Adrenal gland (tissue), 12 donors: ENCODE measurements around the gene NEU2. TPM values are rescaled to one million over a fixed set of nuclear protein-coding genes. Genes with fewer than 3 reads are reported as not detected.

Experiments
- DNase-seq, 7 donors: peaks; one replicate each; pipeline ENCODE4 v3.0.0-alpha.2; 2019 to 2020
- H3K27ac ChIP-seq, 5 donors: fragments of 200-600 bp; sonication (generic) in 4 of 5; 1 replicate in 3 of 5; 2 replicates in 2 of 5; pipeline versions ENCODE4 v1.5.1 to v1.8.0; 2016 to 2020; ENCODE audit warnings: mild to moderate bottlenecking in 1 of 5
- H3K27me3 ChIP-seq: fragments of 200-600 bp; 2 replicates; pipeline ENCODE4 v1.8.0; 2021
- H3K36me3 ChIP-seq, 2 donors: fragments of 200-600 bp; replicated peaks in 1 of 2; 1 replicate in 1 of 2; 2 replicates in 1 of 2; pipeline versions ENCODE4 v1.5.1 to v1.8.0; 2018 to 2022
- H3K4me1 ChIP-seq, 2 donors: fragments of 200-600 bp; replicated peaks in 1 of 2; 1 replicate in 1 of 2; 2 replicates in 1 of 2; pipeline versions ENCODE4 v1.5.1 to v1.8.0; 2018 to 2021
- H3K4me3 ChIP-seq, 4 donors: fragments of 200-600 bp; sonication (generic) in 3 of 4; one replicate each; pipeline ENCODE4 v1.5.1; 2016 to 2018
- H3K9me3 ChIP-seq, 3 donors: fragments of 200-600 bp; sonication (generic) in 1 of 3; replicated peaks in 1 of 3; 1 replicate in 2 of 3; 2 replicates in 1 of 3; pipeline versions ENCODE4 v1.5.1 to v1.8.0; 2016 to 2021
- POLR2A ChIP-seq, 2 donors: fragments of 450-650 bp; IDR thresholded peaks; one replicate each; pipeline ENCODE4 v1.6.1; 2017; ENCODE audit warnings: antibody characterized with exemption in 2 of 2, mild to moderate bottlenecking in 2 of 2, moderate library complexity in 1 of 2
- WGBS, 4 donors: extraction: QIAGEN DNeasy Blood & Tissue Kit in 2 of 4; methylation state at CpG; one replicate each; pipeline versions ENCODE4 v1.1.5 to v1.1.7; 2013 to 2017; 5-methylcytosine and 5-hydroxymethylcytosine counted together
- intact Hi-C, 2 donors: fragments of 100-400 bp; cut with DNase I; formaldehyde crosslinking; loops; one replicate each; pipeline versions ENCODE4 v1.14.1 to v1.15.0; 2022 to 2023
- polyA plus RNA-seq, 3 donors: library from polyadenylated mRNA; stranded (reverse); fragments of 200-250 nt in 2 of 3; fragments of 350-450 nt in 1 of 3; fragmentation: Illumina TruSeq in 1 of 3; extraction: RNeasy Lipid Tissue Mini Kit (QIAGEN cat#74804) in 1 of 3; gene quantifications; one replicate each; pipeline ENCODE4 v1.2.3, GENCODE V29; 2013 to 2014
- total RNA-seq, 9 donors: library from RNA; depleted of rRNA in 4 of 9; stranded (reverse); fragments of >200 nt in 4 of 9; fragments of 120-200 nt in 1 of 9; fragmentation: NEBNext Ultra II Directional in 1 of 9; extraction: Animal tissue kit (Norgen Biotek cat#: 25700) in 1 of 9; gene quantifications; one replicate each; pipeline versions ENCODE4 v1.1.0 to v1.2.4, GENCODE V29; 2013 to 2023
- TF ChIP-seq, protein P1 (sequence below), 6 experiments: fragments of 450-650 bp in 4 of 6; fragments of 200-600 bp in 2 of 6; sonication (generic) in 1 of 6; IDR thresholded peaks; 1 replicate in 5 of 6; 2 replicates in 1 of 6; pipeline versions ENCODE4 v1.5.1 to v1.8.0; 2016 to 2021; ENCODE audit warnings: antibody characterized with exemption in 6 of 6, mild to moderate bottlenecking in 2 of 6, moderate library complexity in 1 of 6
- donor health status: healthy with polysubstance abuse.
- donor health status: Bipolar disorder and iron deficiency.
- donor health status: DM: yes; HTN: yes; CAD: no.
- donor health status: DM: no; HTN: no; CAD: no.
- donor health status: DM: no; HTN: no; CAD: no.
- donor health status: DM: yes; HTN: yes; CAD: no.

The NEU2 gene
- total and polyA plus RNA-seq, 12 donors = not detected

DNA sequence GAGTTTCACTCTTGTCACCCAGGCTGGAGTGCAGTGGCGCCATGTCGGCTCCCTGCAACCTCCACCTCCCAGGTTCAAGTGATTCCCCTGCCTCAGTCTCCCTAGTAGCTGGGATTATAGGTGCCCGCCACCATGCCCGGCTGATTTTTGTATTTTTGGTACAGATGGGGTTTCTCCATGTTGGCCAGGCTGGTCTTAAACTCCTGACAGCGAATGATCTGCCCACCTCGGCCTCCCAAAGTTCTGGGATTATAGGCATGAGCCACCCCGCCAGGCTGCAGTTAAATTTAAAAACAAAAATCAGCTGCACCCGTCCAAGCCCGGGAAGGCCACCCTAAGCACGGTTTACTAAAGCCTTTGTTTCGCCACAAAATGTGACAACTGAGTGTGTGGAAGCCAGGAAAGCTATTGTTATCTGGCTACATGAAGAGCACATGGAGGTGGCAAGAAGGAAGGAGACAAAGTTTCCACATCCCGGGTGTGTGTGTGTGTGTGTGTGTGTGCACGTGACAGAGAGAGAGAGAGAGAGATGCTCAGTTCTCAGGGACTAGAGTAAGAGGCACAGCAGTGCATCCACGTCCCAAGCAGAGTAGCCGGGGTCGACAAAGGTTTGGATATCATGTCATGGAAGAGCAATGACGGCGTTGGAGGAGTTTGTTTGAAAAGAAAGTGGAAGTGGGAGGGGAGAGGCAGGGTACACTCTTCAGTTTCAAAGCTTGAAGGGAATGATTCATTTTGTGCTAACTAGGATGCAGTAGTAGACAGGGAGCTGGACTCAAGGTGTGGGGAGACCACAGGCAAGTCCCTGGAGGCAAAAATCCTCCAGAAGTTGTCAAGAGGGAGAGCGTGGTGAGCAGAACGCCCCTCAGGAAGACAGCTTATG is 47.7 kb downstream of the NEU2 start:
- DNase-seq = peak in 1 of 7 donors; percentile 41
- H3K27me3 ChIP-seq = no peaks in the 10 kb centered on the region
- no peak for TF ChIP-seq POLR2A (IDR thresholded peaks at IDR 0.05)
- TF ChIP-seq, protein P1, sequence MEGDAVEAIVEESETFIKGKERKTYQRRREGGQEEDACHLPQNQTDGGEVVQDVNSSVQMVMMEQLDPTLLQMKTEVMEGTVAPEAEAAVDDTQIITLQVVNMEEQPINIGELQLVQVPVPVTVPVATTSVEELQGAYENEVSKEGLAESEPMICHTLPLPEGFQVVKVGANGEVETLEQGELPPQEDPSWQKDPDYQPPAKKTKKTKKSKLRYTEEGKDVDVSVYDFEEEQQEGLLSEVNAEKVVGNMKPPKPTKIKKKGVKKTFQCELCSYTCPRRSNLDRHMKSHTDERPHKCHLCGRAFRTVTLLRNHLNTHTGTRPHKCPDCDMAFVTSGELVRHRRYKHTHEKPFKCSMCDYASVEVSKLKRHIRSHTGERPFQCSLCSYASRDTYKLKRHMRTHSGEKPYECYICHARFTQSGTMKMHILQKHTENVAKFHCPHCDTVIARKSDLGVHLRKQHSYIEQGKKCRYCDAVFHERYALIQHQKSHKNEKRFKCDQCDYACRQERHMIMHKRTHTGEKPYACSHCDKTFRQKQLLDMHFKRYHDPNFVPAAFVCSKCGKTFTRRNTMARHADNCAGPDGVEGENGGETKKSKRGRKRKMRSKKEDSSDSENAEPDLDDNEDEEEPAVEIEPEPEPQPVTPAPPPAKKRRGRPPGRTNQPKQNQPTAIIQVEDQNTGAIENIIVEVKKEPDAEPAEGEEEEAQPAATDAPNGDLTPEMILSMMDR (IDR thresholded peaks at IDR 0.05) = no peak
- H3K4me1 ChIP-seq = peaks cover 0 to 25% of the 10 kb centered on the region in 2 donors
- no peak overlapping the region for H3K4me3 ChIP-seq
- peak overlapping the region in 1 of 5 donors; percentile 49 for H3K27ac ChIP-seq
- 74 to 79% (median 76%) methylated on average over 19 to 20 of the region's 20 CpGs for WGBS, 4 donors
- no peaks in the 10 kb centered on the region for H3K9me3 ChIP-seq
- H3K36me3 ChIP-seq = no peaks in the 10 kb centered on the region
- intact Hi-C loops = no loop called here

DNA sequence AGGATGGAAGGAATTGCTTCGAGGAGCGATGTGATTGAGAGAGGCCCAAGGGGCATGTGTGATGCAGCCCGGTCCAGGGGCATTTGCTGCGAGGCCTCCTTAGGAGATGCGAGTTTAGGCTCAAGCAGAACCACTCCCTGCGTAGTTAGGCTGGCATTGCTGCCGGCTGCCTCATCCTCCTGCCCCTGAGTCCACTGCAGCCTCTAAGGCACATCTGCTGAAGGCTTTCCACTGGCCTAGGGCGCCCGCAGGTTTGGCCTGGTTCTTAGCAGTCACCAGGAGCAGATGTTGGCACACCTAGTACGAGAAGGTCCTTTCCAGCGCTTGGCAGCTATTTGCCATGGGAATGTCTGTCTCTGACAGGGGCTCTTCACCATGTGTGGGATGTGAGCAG is 48.4 kb downstream of the NEU2 start:
- 60 to 94% (median 91%) methylated on average over 3 to 11 of the region's 11 CpGs for WGBS, 4 donors
- H3K4me1 ChIP-seq = peaks cover 0 to 24% of the 10 kb centered on the region in 2 donors
- no peak for TF ChIP-seq POLR2A (IDR thresholded peaks at IDR 0.05)
- TF ChIP-seq, protein P1 (IDR thresholded peaks at IDR 0.05) = no peak
- no peaks in the 10 kb centered on the region for H3K9me3 ChIP-seq
- no peaks in the 10 kb centered on the region for H3K27me3 ChIP-seq
- no peak for DNase-seq
- no peaks in the 10 kb centered on the region for H3K36me3 ChIP-seq
- intact Hi-C loops = no loop called here
- H3K4me3 ChIP-seq = no peak overlapping the region
- peak overlapping the region in 1 of 5 donors; percentile 49 for H3K27ac ChIP-seq

DNA sequence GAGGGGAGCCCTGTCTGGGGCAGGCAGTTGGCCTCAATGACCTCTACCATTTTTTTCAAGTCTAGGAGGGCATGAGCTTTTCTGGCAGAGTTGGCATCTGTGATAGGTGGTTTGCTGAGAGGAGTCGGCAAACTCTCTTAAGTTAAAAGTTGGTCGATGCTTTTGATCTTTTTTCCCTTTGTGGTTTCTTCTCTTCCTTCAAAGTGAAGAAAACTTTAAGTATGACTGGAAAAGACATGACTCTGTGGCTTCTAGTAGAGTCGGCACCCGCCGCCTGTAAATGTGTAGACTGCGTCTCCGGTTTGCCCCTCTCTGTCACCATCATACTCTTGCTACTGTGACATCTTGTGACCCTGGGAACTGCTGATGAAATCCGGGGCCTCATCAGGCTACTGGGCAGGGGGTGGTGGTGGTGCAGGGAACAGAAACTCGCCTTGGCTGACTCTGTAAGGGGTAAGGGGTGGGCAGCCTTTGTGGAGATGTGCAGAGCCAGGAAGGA is 48.8 kb downstream of the NEU2 start:
- intact Hi-C loops = no loop called here
- H3K4me3 ChIP-seq = no peak overlapping the region
- no peaks in the 10 kb centered on the region for H3K27me3 ChIP-seq
- WGBS, 4 donors = 72 to 77% (median 74%) methylated on average over 9 of the region's 9 CpGs
- peak overlapping the region in 2 of 5 donors; percentile 82 to 84 for H3K27ac ChIP-seq
- TF ChIP-seq, protein P1 (IDR thresholded peaks at IDR 0.05) = no peak
- TF ChIP-seq POLR2A (IDR thresholded peaks at IDR 0.05) = no peak
- no peaks in the 10 kb centered on the region for H3K36me3 ChIP-seq
- H3K4me1 ChIP-seq = peaks cover under 1 to 23% of the 10 kb centered on the region in 2 donors
- DNase-seq = peak in 1 of 7 donors; percentile 35
- H3K9me3 ChIP-seq = no peaks in the 10 kb centered on the region

DNA sequence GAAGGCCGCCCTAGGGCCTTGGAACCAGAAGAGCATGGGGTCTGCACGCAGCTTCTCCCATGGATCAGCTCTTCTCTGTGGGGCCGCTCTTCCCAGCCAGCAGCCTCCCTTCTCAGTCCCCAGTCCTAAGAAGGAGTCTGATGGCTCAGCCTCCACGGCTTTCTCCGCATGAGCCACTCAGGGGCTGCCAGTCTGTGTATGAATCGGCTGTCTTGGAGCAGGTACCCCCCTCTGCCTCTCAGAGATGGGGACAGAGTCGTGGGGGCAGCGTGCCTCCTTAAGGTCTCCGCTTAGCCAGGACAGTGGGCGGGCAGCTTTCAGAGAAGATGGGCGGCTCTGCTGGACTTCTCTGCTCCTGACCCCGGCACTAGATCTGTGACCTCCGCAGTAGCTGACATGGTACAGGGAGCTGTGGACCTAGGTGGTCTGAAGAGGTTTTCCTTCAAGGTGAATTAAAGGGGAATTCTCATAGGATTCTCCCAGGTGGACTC is 49.3 kb downstream of the NEU2 start:
- Histone ChIP-seq H3K27me3 (no peaks in the 10 kb centered on the region), H3K27ac (peak overlapping the region in 2 of 5 donors; percentile 82 to 84), H3K4me3 (no peak overlapping the region), H3K9me3 (no peaks in the 10 kb centered on the region), H3K36me3 (no peaks in the 10 kb centered on the region), H3K4me1 (peaks cover 6 to 23% of the 10 kb centered on the region in 2 donors)
- intact Hi-C loops = no loop called here
- 81 to 85% (median 83%) methylated on average over 6 to 13 of the region's 13 CpGs for WGBS, 4 donors
- no peak for DNase-seq
- no peak for TF ChIP-seq POLR2A (IDR thresholded peaks at IDR 0.05)
- TF ChIP-seq, protein P1 (IDR thresholded peaks at IDR 0.05) = no peak
